HTR-8/SVneo (cell line): Measurements from ENCODE around the gene RHCG.

ENCODE experiments used
- DNase-seq: peaks from one replicate; pipeline ENCODE4 v3.0.0; 2011; ENCODE audit warnings: low spot score, mixed read lengths; ENCODE audit not compliant: insufficient read length
- FAIRE-seq: peaks from 2 replicates; lab custom pipeline; 2011; peaks lifted over from hg19 to GRCh38; lab: Jason Lieb, UNC

RHCG gene

GRCh38 chr15:89506026-89506686 lies 9.8 kb upstream of the RHCG start:
- DNase-seq: no peak
- FAIRE-seq: no peak

GRCh38 chr15:89504166-89504565 lies 7.8 kb upstream of the RHCG start:
- FAIRE-seq (no peak), DNase-seq (no peak)

GRCh38 chr15:89502867-89503595 lies 6.6 kb upstream of the RHCG start:
- DNase-seq: no peak
- FAIRE-seq: no peak

- FAIRE-seq: no peak
- no peak for DNase-seq
Measured at GRCh38 chr15:89501646-89502045, 5.3 kb upstream of the RHCG start.

- DNase-seq (no peak), FAIRE-seq (no peak)
Measured at GRCh38 chr15:89500397-89501270, 4.3 kb upstream of the RHCG start.

- FAIRE-seq: no peak
Measured at GRCh38 chr15:89499156-89499555, 2.8 kb upstream of the RHCG start.

GRCh38 chr15:89498574-89498906 lies 2.2 kb upstream of the RHCG start:
- FAIRE-seq (no peak), DNase-seq (no peak)

More at GRCh38 chr15:89499156-89499555, 2.8 kb upstream of the RHCG start:
- no peak for DNase-seq

GRCh38 chr15:89497231-89497630 lies 848 bp upstream of the RHCG start:
- DNase-seq: no peak
- FAIRE-seq: no peak

- FAIRE-seq (no peak), DNase-seq (no peak)
Measured at GRCh38 chr15:89495638-89496145, 691 bp downstream of the RHCG start.

- FAIRE-seq: no peak
Measured at GRCh38 chr15:89494941-89495637, 1.3 kb downstream of the RHCG start.

GRCh38 chr15:89494031-89494430 lies 2.4 kb downstream of the RHCG start:
- FAIRE-seq (no peak), DNase-seq (no peak)

More at GRCh38 chr15:89494941-89495637, 1.3 kb downstream of the RHCG start:
- DNase-seq: no peak

- DNase-seq (no peak), FAIRE-seq (no peak)
Measured at GRCh38 chr15:89492934-89493631, 3.3 kb downstream of the RHCG start.

- FAIRE-seq: no peak
- peak; percentile 34 for DNase-seq
Measured at GRCh38 chr15:89492111-89492641, 4.2 kb downstream of the RHCG start.

GRCh38 chr15:89490814-89491315 lies 5.5 kb downstream of the RHCG start:
- DNase-seq: no peak
- FAIRE-seq: peak; percentile 55

- FAIRE-seq: no peak
- DNase-seq: no peak
Measured at GRCh38 chr15:89490081-89490813, 6.1 kb downstream of the RHCG start.

GRCh38 chr15:89489376-89489775 lies 7.0 kb downstream of the RHCG start:
- DNase-seq: no peak

GRCh38 chr15:89487791-89488190 lies 8.6 kb downstream of the RHCG start:
- no peak for DNase-seq
- no peak for FAIRE-seq

More at GRCh38 chr15:89489376-89489775, 7.0 kb downstream of the RHCG start:
- FAIRE-seq: no peak

GRCh38 chr15:89486726-89487050 lies 9.7 kb downstream of the RHCG start:
- FAIRE-seq: no peak

GRCh38 chr15:89483079-89483478 lies 13.3 kb downstream of the RHCG start:
- DNase-seq (no peak), FAIRE-seq (no peak)

More at GRCh38 chr15:89486726-89487050, 9.7 kb downstream of the RHCG start:
- DNase-seq: no peak
